ENCODE results near the gene TBX19. TPM values are rescaled to one million over a fixed set of nuclear protein-coding genes. Genes with fewer than 3 reads are reported as not detected.
A peak's percentile ranks its signal among the peaks of the same experiment; 100 is the strongest.

TBX19 gene
- polyA plus RNA-seq, 2 of the 4 experiments (the other 2 are of a cell fraction) = 0.98 to 1.7 TPM

GRCh38 chr1:168287237-168287664 lies 6.6 kb downstream of the TBX19 start:
- WGBS (ENCODE audit: missing lambda C conversion rate) = 95% methylated on average over 1 of the region's 1 CpG
- ATAC-seq (no peak), FAIRE-seq (peak; percentile 79), DNase-seq (ENCODE audit: low read depth in 1 of 2, low spot score in 1 of 2) (peak in 1 of 2 experiments; percentile 24)
- no peak for TF ChIP-seq FOSL2 (IDR thresholded peaks at IDR 0.05)
- TF ChIP-seq FOSL2 (CRISPR knock-in tag; IDR thresholded peaks at IDR 0.05) = peak; percentile 49; the same call in 1 of the 2 replicates
- no peak for TF ChIP-seq ZNF302 (CRISPR knock-in tag; IDR thresholded peaks at IDR 0.05)
- no peaks in the 10 kb centered on the region for H3K9me3 ChIP-seq
- H3K4me1 ChIP-seq = peaks cover 15% of the 10 kb centered on the region
- CTCF ChIA-PET = interaction anchor here (0.7 to 0.9 kb wide), 2 partner anchors 55 to 108 kb away, joined by 3 read pairs; partner anchors contain the start of gene TIPRL
- POLR2A ChIA-PET = no interaction called here
- H3K27ac ChIP-seq = no peak overlapping the region
- H3K4me3 ChIP-seq = no peak overlapping the region
- 0 out of 3 replicates have a peak overlapping the region, but pooled peaks have one; percentile 13 for H3K4me2 ChIP-seq

GRCh38 chr1:168288311-168289052 lies 7.8 kb downstream of the TBX19 start:
- ATAC-seq (no peak), FAIRE-seq (no peak), DNase-seq (ENCODE audit: low read depth in 1 of 2, low spot score in 1 of 2) (no peak)
- Histone ChIP-seq H3K4me1 (peaks cover 15% of the 10 kb centered on the region), H3K9me3 (no peaks in the 10 kb centered on the region), H3K27ac (no peak overlapping the region), H3K4me3 (no peak overlapping the region), H3K4me2 (no peak overlapping the region)
- 82% methylated on average over 3 of the region's 3 CpGs for WGBS (ENCODE audit: missing lambda C conversion rate)
- TF ChIP-seq E2F6 (IDR thresholded peaks at IDR 0.05; ENCODE audit: borderline replicate concordance, low read depth) = no peak
- TF ChIP-seq HOXB5 (CRISPR knock-in tag; IDR thresholded peaks at IDR 0.05) = no peak
- no peak for TF ChIP-seq CTCF (IDR thresholded peaks at IDR 0.05)
- no peak for TF ChIP-seq ATOH8 (CRISPR knock-in tag; IDR thresholded peaks at IDR 0.05; ENCODE audit: low read depth)
- TF ChIP-seq CHD4 (IDR thresholded peaks at IDR 0.05; ENCODE audit: borderline replicate concordance) = no peak
- ChIA-PET CTCF (no interaction called here), POLR2A (no interaction called here)

DNA sequence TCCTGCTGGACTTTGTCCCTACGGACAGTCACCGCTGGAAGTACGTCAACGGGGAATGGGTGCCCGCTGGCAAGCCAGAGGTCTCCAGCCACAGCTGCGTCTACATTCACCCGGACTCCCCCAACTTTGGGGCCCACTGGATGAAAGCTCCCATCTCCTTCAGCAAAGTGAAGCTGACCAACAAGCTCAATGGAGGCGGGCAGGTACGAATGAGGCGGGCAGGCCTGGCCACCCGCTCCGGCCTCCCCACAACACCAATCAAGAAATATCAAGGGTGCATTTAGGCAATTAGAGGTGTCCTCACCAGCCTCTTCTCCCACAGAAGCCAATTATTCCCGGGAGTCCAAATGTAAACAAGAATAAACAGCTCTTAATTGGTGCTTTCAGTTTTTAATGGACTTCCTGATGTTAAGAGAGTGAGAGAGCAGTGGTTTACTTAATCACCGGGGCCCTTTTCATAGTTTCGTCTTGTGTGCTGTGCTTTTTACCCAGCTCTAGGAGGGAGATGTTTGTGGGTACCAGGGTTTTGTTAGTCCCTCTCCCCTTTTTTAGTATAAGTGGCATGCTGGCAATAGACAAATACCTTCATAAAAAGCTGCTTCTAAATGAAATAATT lies 10.7 kb downstream of the TBX19 start:
- Histone ChIP-seq H3K27ac (no peak overlapping the region), H3K4me3 (no peak overlapping the region), H3K4me2 (no peak overlapping the region), H3K4me1 (peaks cover 8% of the 10 kb centered on the region), H3K9me3 (no peaks in the 10 kb centered on the region)
- TF ChIP-seq NR3C1 (IDR thresholded peaks at IDR 0.05) = no peak
- TF ChIP-seq, protein P1, sequence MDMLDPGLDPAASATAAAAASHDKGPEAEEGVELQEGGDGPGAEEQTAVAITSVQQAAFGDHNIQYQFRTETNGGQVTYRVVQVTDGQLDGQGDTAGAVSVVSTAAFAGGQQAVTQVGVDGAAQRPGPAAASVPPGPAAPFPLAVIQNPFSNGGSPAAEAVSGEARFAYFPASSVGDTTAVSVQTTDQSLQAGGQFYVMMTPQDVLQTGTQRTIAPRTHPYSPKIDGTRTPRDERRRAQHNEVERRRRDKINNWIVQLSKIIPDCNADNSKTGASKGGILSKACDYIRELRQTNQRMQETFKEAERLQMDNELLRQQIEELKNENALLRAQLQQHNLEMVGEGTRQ (IDR thresholded peaks at IDR 0.05) = no peak
- TF ChIP-seq EHMT2 (IDR thresholded peaks at IDR 0.05; ENCODE audit: low read depth) = no peak
- no peak for TF ChIP-seq FOXS1 (CRISPR knock-in tag; IDR thresholded peaks at IDR 0.05)
- TF ChIP-seq ZNF302 (CRISPR knock-in tag; IDR thresholded peaks at IDR 0.05) = no peak
- no peak for TF ChIP-seq POLR2A (IDR thresholded peaks at IDR 0.05; ENCODE audit: low read length)
- TF ChIP-seq CBX8 (IDR thresholded peaks at IDR 0.05) = no peak
- no peak for TF ChIP-seq JUNB (IDR thresholded peaks at IDR 0.05)
- no peak for TF ChIP-seq MAFK (IDR thresholded peaks at IDR 0.05; ENCODE audit: partially characterized antibody)
- no peak for TF ChIP-seq NPAS2 (CRISPR knock-in tag; IDR thresholded peaks at IDR 0.05; ENCODE audit: borderline replicate concordance)
- no peak for TF ChIP-seq ZC3H11A (IDR thresholded peaks at IDR 0.05)
- TF ChIP-seq NFE2L2 (conservative IDR thresholded peaks at IDR 0.05; ENCODE audit: low read length) = no peak
- no peak for TF ChIP-seq TP53 (CRISPR knock-in tag; IDR thresholded peaks at IDR 0.05)
- TF ChIP-seq RAD21 (conservative IDR thresholded peaks at IDR 0.05 in 1 of 2, IDR thresholded peaks at IDR 0.05 in 1 of 2) = no peak
- TF ChIP-seq ESRRA (IDR thresholded peaks at IDR 0.05; ENCODE audit: borderline replicate concordance, low read length) = no peak
- TF ChIP-seq CTCF (IDR thresholded peaks at IDR 0.05) = no peak
- no peak for TF ChIP-seq BCL3 (IDR thresholded peaks at IDR 0.05)
- no peak for TF ChIP-seq HEYL (CRISPR knock-in tag; IDR thresholded peaks at IDR 0.05)
- no peak for DNase-seq (ENCODE audit: low read depth in 1 of 2, low spot score in 1 of 2)
- no peak for ATAC-seq
- 85% methylated on average over 15 of the region's 15 CpGs for WGBS (ENCODE audit: missing lambda C conversion rate)
- ChIA-PET POLR2A (no interaction called here), CTCF (interaction anchor here (1.6 to 1.7 kb wide), 2 partner anchors 10 to 51 kb away, joined by 3 to 6 read pairs; partner anchors contain the start of gene TBX19)
- no peak for FAIRE-seq
